ENCODE data around the gene TIAM1.

The TIAM1 gene

DNA sequence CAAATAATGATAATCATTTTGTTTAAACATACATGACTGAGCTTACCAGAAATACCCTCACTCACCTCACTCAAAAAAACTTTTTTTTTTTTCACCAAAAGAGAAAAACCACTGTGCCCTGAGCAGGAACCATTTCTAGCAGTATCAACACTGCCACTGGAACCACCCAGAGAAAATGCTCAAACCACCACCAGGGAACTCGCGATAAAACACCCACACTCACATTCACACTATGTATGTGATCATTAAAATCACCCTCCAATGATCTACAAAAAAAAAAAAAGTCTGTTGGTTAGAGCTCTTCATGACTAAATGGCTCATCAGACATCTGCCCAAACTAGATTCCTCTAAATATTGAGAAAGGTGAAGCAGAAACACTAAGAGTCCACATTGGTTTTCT lies 11.5 kb downstream of the TIAM1 start:
- no peak for DNase-seq (ENCODE audit: low read depth)

DNA sequence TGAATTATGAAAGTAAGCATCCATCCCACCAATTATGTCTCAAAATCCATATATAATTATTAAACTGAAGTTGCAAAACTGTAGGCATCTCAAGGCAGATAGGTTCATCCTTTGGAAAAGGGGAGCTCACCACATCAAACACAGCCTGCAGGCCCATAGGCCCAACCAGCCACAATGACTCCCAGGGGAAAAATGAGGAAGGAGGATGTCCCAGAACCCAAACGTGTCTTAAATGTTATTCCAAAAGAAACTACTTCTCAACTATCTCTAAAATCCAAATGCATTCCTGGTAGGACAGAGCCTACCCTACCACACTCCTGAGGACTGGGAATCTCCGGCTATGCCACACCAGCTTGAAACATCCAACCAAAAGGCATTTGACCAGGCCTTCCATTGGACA lies 12.8 kb downstream of the TIAM1 start:
- DNase-seq (ENCODE audit: low read depth) = no peak

DNA sequence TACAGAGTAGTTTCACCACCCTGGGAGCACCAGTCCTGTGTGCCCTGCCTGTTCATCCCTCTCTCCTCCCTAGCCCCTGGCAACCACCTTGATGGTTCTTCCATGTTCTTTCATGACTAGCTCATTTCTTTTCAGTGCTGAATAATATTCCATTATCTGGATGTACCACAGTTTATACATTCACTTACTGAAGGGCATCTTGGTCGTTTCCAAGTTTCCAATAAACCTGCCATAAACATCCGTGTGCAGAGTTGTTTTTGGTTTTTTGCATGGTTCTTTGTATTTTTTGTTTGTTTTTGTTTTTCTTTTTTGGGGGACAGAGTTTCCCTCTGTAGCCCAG lies 13.9 kb downstream of the TIAM1 start:
- DNase-seq (ENCODE audit: low read depth) = no peak

DNA sequence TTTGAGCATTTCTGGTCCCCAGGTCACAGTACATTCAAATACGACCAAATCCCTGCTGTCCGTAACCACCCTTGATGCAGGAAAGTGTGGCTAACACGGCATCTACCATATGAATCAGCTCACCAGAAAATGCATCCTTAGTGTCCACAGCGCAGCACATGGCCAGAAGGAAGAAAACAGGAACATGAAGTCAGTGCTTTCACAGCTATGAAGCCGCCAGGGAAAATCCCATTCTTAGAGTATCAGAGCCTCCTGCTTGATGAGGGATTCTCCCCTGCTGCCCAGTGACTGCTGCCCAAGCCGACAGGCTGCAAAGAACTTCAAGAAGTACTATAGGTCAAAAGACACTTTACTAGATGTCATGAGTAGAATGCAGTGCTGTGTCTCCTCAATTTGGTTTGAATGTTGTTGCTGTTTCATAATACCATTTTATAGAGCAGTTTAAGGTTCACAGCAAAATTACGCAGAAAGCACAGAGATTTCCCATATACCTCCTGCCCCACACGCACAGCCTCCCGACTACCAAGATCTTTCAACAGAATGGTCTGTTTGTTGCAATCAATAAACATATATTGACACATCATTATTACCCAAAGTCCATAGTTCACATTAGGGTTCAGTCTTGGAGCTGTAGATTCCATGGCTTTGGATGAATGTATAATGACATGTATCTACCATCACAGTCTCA lies 14.5 kb downstream of the TIAM1 start:
- no peak for DNase-seq (ENCODE audit: low read depth)

DNA sequence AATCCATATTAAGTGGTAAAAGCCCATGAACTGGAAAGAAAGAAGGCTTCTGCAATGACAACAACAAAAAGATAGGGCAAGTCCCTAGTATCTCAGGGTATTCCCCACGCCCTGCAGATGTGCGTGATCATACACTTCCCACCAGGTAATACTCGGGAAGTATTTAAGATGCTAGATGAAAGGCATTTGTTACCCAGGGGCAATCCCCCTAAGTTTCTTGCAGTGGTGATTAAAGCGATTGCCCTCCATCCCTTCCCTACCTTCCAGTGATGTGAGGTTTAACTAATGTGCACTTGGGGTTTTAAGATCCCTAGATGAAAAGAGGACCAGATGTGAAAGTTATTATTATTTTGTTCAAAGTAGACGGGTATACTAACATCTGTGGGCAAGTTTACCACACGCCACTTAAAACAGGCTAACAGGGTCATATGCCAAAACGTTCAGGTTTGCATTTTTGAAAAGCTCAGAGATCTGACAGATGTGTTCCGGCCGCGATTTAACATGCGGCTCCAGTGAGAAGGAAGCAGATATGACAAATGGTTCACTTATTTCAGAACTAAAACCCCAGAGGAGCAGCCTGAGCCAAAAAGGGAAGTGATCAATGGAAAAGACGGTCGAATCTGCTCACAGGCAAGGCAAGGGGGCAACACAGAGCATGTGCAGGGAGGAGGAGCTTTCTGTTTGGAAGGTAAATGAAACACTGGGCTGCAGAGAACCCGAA lies 17.4 kb downstream of the TIAM1 start:
- no peak for DNase-seq (ENCODE audit: low read depth)

DNA sequence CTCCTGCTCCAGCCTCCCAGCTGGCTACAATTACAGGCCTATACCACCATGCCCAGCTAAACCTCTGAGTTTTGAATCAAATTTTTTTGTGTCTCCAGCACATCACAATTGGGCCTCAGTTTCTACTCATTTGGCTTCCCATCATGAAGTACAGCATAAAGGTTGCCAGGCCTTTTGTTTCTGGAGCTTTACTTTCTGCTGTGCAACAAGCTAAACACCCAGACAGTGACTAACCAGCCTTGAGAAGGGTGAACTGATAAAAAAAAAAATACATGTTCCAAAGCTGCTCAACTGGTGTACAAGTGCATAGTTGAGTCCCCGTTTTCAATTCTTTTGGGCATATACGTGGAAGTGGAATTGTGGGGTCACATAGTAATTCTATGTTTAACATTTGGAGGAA lies 25.1 kb downstream of the TIAM1 start:
- no peak for DNase-seq (ENCODE audit: low read depth)

DNA sequence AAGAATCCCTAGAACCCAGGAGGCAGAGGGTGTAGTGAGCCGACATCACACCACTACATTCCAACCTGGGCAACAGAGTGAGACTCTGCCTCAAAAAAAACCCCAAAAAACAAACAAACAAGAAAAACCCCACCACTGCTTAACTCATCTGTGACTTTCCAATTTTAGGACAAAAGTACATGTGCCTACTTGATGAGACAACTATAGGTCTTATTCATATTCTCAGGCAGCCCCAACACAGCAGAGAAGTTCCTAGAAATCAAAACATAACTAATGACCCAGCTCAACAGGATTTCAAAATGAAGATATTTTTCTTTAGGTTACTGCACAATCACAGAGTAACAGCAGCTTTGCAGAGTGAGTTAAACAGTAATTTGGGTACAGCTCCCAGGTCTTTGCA lies 26.4 kb downstream of the TIAM1 start:
- DNase-seq (ENCODE audit: low read depth) = no peak

DNA sequence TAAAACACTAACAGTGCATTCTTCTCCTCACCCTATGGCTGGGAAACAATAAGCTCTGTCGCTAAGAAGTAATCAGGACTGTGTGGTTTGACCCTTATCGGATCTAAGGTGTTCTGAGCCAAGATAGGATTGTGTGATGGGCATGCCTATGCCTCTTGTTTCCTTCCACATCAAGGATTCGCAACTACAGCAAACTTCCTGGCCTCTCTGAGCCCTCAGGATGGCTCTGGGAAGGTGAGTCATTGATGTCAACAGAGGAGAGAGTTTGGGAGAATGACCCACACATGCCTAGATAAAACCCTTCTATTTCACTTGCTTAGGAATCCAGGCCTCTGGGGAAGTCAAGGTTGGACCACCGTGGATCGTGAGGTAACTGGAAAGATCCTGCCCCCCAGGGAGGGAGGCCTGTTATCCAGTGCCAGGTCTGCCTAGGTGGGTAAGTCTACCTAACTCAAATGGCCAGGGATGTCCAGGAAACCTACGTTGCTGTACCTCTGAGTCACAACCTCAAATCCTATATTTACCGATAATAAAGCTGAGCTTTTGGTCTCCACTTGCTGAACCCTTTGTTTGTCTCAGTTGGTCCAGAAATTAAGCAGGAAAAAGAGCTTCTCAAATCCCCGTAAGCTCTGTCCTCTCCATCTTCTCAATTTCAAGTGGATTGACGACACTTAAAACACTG lies 27.4 kb downstream of the TIAM1 start:
- no peak for DNase-seq (ENCODE audit: low read depth)

DNA sequence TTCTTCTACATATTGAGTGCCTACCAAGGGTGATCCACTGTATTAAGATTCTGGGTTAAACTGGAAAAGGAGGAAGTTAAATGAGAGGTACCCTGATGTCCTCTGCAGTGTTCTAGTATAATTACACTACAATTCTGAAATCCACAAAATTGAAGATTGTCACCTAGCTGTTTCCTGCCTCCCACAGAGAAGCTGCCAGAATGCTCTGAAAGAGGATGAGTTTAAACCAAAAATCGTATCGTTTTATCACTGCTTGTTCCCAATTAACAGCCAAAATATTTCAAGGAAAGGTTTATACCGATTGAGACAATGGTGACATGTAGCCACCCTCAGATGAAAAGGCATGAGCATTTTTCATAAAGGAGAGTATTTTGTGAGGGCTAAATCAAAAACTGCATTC lies 28.0 kb downstream of the TIAM1 start:
- DNase-seq (ENCODE audit: low read depth) = no peak

DNA sequence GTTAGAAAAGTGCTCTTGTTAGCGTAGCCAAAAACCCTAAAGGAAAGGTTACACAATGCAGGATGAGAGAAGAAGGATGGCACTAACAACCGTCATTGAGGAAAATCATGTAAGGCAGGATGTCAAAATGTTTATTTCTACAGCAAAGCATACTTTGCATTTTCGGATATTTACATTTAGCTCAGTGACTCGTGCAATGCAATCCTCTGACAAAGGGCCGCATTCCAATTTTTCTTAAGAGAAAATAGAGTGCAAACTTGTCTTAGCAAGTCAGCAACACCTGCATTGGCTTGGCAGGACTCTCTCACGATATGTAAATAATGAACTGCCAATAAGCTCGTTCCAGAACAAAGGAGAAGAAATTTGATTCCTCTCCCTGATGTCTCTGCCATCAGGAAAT lies 33.3 kb downstream of the TIAM1 start:
- DNase-seq (ENCODE audit: low read depth) = no peak

DNA sequence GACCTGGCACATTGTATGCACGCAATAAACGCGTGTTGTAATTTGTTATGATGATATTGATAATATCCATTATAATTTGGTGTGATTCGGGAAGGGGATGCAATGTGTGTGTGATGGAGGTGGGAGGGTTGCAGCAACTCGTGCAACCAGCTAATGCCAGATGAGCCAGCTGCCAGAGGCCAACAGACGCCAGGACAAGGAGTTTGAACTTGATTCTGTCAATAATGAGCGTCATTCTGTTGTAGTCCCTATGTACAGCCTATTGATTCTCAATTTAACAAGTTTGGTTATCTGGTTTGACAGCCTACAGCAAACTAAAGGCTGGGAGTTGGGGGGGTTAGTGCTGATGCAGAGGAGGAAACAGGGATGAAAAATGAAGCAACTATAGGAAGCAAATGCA lies 35.5 kb downstream of the TIAM1 start:
- DNase-seq (ENCODE audit: low read depth) = no peak

DNA sequence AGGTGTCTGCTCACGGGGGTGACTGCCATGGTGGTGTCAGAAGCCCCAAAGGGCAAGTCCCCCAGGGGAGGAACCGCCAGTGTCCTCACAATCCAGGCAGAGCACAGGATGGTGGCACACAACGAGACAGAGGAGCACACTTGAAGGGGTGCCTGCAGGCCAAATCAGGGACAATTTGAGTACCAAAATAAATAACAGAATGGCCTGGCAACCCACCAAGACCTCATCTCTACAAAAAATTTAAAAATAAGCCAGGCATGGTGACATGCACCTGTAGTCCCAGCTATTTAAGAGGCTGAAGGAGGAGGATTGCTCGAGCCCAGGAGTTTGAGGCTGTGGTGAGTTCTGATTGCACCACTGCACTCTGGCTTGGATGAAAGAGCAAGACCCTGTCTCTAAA lies 38.2 kb downstream of the TIAM1 start:
- no peak for DNase-seq (ENCODE audit: low read depth)

DNA sequence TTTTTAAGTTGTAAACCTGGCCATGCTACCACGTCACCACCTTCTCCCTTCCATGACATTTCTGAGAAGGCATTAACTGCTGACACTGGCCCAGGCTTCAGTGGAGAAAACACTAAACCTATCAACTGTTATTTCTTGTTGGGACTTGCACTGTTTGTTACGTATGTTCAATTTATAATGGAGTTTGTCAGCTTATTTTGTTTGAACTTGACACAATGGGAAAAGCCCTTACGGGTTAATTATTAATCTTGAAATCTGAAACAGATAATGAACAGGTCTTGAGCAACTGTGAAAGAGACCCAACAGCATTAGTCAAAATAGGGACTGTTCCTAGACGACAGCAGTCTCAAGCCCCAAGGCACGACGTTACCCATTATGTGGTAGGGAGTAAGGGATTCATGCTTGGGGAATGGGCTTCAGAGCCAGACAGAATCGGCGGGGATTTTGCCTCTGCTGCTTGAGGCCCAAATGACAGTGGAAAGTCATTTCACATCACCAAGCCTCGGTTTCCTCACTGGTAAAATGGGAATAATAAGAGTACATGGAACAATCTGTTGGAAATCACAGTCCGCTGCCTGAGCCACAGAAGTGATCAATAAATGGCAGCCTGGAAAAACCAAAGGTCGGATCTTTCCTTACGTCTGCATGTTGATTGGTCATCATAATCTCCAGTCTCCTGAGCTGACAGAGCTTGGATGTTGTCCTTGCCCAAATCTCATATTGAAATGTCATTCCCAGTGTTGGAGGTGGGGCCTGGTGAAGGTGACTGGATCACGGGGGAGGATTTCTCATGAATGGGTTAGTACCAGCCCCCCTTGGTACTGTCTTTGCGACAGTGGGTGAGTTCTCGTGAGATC lies 44.5 kb downstream of the TIAM1 start:
- DNase-seq (ENCODE audit: low read depth) = no peak

DNA sequence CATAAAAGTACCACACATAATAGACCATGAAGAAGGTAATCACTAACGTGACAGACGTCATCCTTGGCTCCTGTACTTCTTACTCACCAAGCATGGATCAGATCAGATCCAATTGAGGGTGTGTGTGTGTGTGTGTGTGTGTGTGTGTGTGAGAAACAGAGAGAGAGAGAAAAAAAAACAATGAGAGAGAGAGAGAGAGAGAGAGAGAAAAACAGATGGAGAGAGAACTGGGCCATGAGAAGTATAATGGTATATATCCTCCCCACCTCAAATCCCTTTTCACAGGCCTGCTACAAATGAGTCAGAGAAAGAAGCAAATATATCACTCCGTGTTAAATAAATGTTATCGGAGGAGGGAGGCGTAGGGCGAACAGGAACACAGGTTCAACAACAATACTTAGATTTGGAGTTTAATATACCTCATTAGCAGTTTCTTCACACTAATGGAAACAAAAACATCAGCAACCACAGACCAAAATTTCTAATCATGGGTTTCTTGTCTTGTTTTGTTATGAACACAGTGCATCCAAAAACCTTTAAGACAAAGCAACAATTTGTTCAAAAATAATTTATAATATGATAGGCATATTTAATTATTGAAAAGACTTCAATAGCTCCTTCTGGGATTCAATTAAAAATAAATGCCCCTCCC lies 45.3 kb downstream of the TIAM1 start:
- no peak for DNase-seq (ENCODE audit: low read depth)

DNA sequence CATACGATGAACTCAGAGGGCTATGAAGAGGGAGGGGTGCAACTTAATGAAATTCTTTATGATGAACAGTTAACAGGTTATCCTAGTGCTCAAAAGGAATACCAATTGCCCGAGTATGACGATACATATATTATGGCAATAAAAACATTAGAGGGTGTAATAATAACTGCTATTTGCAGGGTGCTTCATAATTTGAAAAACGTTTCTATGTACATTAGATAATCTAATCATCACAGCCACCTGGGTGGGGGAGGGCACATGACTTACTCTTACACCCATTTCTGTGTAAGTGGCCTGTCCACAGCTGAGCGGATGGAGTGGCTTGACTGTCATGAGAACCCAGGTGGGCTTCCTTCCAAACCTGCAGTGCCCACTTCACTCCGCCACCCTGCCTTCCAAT lies 46.3 kb downstream of the TIAM1 start:
- DNase-seq (ENCODE audit: low read depth) = no peak

DNA sequence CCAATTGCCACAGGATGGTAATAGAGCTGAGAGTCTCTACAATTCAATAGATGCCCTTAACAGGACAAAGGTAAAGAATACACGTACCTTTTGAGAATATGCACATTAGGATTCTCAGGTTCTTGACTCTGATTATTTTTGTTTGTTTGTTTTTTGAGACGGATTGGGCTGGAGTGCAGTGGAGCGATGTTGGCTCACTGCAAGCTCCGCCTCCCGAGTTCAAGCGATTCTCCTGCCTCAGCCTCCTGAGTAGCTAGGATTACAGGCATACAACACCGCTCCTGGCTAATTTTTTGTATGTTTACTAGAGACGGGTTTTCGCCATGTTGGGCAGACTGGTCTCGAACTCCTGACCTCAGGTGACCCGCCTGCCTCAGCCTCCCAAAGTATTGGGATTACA lies 48.4 kb downstream of the TIAM1 start:
- no peak for DNase-seq (ENCODE audit: low read depth)

DNA sequence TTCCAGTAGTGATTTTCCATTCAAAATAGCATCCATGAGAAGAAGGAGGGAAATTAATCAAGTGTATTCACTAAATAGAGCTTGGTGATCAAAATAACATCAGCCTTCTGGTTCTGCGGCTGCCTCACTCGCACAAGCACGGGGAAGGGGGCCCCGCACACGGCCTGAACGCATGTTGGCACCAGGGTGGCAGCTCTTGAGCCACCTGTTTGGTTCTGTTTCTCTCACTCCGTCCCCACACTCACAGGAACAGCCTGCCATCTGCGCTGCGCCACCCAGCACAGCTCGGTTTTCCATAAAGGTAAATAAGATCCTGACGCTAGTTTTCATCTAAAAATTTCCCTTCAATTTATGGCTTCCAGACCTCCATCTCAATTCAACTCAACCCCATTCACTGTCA lies 49.4 kb downstream of the TIAM1 start:
- DNase-seq (ENCODE audit: low read depth) = no peak

DNA sequence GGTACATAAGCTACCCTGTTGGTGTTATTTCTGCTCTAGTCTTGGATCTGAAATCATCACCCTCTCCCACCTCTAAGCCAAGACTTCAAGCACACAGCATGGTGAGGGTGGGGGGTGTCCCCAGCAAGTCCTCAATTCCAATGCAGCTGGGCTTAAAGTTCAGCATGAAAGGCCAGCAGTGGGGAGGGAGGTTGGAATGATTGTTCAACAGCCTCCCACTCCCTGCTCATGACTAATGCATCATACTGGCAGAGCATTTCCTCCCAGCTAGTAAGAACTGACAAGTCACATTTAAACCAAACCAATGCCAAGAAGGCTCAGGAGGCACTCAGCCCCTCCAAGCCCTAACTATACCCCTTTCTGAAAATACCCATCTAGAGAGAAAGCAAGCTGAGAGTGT lies 50.1 kb downstream of the TIAM1 start:
- DNase-seq (ENCODE audit: low read depth) = no peak

DNA sequence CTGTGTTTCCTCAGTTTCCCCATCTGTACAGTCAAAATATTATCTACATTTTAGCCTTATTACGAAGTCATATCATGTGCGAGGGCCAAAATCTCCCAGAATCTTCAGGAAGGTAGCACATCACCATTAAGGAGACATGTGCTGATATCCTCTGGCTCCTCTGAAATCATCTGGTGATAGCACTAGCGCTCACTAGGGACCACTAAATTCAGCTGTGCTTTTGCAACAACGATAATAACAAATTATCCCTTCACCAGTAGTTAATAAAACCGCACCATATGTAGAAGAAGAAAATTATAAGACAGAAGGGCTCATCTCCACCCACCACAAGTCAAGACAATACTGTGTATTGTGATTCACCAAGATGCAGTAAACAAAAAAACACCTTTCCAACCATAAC lies 53.3 kb downstream of the TIAM1 start:
- no peak for DNase-seq (ENCODE audit: low read depth)

DNA sequence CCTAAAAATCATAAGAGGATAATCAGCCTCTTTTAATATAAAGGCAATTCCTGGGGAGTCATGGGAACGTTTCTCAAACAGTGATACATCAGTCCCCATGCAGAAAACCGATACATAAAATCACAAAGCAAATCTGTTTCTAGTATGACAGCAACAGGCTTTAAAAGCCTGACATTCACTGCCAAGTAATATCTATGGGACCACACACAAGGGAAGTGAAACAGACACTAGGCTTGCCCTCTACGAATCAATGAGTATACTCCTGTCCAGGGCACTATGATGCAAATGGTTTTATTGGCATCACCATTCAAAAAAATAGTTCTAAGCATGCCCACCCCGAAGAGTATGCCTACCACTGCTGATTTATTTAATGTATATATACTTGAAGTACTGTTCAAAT lies 54.4 kb downstream of the TIAM1 start:
- no peak for DNase-seq (ENCODE audit: low read depth)

DNA sequence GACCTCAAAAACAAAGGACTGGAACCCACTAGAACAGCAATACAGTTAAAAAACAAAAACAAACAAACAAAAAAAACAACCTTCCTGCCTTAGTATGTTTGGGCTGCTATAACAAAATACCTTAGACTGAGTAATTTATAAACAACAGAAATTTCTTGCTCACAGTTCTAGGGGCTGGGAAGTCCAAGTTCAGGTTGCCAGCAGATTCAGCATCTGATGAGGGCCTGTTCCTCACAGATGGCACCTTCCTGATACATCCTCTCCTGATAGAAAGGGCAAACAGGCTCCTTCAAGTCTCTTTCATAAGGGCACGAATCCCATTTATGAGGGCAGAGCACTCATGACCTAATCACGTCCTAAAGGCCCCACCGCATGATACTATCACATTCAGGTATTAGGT lies 55.9 kb downstream of the TIAM1 start:
- no peak for DNase-seq (ENCODE audit: low read depth)

DNA sequence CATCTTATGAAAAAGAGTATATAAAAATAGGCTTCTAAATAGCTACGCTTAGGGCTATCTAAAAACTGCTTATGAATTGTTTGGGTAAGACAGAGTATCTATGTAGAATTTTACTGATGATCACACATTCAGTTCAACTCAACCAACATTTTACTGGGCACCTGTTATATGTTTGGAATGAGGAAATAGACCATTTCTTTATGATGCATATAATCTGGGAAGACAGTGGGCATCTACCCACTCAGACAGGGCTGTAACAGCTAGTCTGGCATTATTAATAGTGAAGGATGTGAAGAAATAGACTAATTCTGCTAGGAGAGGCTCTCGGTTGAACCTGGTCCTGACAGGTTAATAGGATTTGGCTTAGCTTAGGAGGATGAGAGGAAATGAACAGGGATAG lies 56.9 kb downstream of the TIAM1 start:
- no peak for DNase-seq (ENCODE audit: low read depth)
